Sciatic nerve (tissue), 2 donors: ENCODE data around the gene INO80. TPM values are rescaled to one million over a fixed set of nuclear protein-coding genes. Genes with fewer than 3 reads are reported as not detected.
"Not testable (repeated sequence)": the region's sequence is repeated elsewhere in the genome, so short reads cannot be mapped to it uniquely, and the experiment has no call there.

Source experiments
- ATAC-seq: fragments of 200-7000 bp; cut with Tn5 transposase; one replicate; pipeline ENCODE4 v1.9.1; 2020; ENCODE audit warnings: mild to moderate bottlenecking, moderate library complexity
- DNase-seq: peaks from one replicate; pipeline ENCODE4 v3.0.0-alpha.2; 2020; ENCODE audit warnings: low spot score
- intact Hi-C: fragments of 100-400 bp; cut with DNase I; formaldehyde crosslinking; loops from one replicate; pipeline ENCODE4 v1.14.2; 2022
- total RNA-seq: library from RNA; stranded (reverse); fragmentation: NEBNext Ultra II Directional; extraction: Animal tissue kit (Norgen Biotek cat#: 25700); gene quantifications from one replicate; pipeline ENCODE4 v1.2.1, GENCODE V29; 2021
- donor health status: DM: no; HTN: no; CAD: no.
- donor health status: DM: no; HTN: no; CAD: no.

Gene INO80, protein sequence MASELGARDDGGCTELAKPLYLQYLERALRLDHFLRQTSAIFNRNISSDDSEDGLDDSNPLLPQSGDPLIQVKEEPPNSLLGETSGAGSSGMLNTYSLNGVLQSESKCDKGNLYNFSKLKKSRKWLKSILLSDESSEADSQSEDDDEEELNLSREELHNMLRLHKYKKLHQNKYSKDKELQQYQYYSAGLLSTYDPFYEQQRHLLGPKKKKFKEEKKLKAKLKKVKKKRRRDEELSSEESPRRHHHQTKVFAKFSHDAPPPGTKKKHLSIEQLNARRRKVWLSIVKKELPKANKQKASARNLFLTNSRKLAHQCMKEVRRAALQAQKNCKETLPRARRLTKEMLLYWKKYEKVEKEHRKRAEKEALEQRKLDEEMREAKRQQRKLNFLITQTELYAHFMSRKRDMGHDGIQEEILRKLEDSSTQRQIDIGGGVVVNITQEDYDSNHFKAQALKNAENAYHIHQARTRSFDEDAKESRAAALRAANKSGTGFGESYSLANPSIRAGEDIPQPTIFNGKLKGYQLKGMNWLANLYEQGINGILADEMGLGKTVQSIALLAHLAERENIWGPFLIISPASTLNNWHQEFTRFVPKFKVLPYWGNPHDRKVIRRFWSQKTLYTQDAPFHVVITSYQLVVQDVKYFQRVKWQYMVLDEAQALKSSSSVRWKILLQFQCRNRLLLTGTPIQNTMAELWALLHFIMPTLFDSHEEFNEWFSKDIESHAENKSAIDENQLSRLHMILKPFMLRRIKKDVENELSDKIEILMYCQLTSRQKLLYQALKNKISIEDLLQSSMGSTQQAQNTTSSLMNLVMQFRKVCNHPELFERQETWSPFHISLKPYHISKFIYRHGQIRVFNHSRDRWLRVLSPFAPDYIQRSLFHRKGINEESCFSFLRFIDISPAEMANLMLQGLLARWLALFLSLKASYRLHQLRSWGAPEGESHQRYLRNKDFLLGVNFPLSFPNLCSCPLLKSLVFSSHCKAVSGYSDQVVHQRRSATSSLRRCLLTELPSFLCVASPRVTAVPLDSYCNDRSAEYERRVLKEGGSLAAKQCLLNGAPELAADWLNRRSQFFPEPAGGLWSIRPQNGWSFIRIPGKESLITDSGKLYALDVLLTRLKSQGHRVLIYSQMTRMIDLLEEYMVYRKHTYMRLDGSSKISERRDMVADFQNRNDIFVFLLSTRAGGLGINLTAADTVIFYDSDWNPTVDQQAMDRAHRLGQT (N-terminal part only)
- total RNA-seq = 30.2 TPM

- ATAC-seq (peak; percentile 98), DNase-seq (peak; percentile 99)
- intact Hi-C loops = no loop called here
Observed at GRCh38 chr15:41116116-41116961, at the start of gene INO80. Gene INO80, minus strand, starts transcription at chr15:41116280. Its CDS starts 19,970 bp downstream, at chr15:41096310.

DNA sequence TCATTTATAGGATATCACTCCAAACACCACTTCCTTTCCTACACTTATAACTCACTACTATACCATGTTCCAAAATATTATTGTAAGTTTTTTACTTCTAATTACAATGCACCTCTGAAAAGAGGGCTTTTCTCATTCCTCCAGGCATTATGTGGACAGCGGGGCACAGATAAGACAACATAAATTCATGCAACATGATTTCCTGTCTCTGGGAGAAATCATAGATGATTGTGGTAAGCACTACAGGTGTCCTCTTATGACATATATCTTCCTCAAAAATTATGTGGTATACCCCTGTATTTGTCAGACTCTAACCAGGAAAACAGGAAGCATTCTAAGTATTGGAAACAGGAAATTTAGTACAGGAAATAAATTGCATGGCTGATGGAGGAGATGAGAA, 45.7 kb upstream of the INO80 start:
- intact Hi-C loops = no loop called here
- DNase-seq = no peak
- no peak for ATAC-seq

GRCh38 chr15:41161336-41161735, 45.3 kb upstream of the INO80 start:
- DNase-seq (no peak), ATAC-seq (no peak)
- intact Hi-C loops = no loop called here

GRCh38 chr15:41160639-41161315, 44.7 kb upstream of the INO80 start:
- intact Hi-C loops = no loop called here
- no peak for DNase-seq
- ATAC-seq = no peak

DNA sequence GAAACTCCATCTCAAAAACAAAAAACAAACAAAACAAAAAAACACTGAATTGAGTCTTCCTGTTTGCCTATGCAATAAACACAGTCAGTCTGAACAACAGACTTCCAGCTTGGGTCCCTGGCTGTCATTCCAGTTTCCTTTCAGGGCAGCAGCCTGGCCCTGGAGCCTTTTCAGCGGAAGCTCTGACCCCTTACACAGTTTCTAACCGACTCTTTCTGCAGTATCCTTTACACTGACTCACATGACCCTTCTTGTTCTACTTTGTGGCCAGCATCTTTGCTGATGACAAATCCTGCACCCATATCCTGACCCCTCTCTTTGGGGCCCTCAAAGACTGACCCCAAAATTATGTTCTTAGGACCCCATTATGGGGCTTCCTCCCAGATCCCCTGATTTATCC, 38.3 kb upstream of the INO80 start:
- ATAC-seq (no peak), DNase-seq (no peak)
- intact Hi-C loops = no loop called here

DNA sequence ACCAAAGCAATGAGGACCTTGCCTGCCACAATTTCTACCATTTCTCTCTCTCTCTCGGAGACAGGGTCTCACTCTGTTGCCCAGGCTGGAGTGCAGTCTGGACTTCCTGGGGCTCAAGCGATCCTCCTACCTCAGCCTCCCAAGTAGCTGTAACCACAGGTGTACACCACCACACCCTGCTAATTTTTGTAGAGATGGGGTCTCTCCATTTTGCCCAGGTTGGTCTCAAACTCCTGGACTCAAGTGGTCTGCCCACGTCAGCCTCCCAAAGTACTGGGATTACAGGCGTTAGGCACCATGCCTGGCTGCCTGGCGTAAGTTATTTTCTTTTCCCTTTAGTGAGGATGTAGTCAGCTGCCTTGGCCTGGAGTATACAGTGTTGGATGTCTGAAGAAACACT, 37.7 kb upstream of the INO80 start:
- DNase-seq = no peak
- intact Hi-C loops = no loop called here

DNA sequence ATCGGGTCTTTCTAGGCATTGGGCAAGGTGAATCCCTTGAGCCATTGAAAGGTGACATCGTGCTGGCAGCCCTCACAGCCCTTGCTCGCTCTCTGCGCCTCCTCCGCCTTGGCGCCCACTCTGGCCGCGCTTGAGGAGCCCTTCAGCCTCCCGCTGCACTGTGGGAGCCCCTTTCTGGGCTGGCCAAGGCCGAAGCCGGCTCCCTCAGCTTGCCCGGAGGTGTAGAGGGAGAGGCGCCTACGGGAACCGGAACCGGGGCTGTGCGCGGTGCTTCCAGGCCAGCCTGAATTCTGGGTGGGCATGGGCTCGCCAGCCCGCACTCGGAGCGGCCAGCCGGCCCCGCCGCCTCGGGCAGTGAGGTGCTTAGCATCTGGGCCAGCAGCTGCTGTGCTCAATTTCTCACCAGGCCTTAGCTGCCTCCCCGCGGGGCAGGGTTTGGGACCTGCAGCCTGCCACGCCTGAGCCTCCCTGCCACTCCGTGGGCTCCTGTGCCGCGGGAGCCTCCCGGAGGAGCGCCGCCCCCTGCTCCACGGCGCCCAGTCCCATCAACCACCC, 35.4 kb upstream of the INO80 start:
- ATAC-seq = no peak
- DNase-seq = no peak

More for the DNA sequence above, 37.7 kb upstream of the INO80 start:
- ATAC-seq = no peak

DNA sequence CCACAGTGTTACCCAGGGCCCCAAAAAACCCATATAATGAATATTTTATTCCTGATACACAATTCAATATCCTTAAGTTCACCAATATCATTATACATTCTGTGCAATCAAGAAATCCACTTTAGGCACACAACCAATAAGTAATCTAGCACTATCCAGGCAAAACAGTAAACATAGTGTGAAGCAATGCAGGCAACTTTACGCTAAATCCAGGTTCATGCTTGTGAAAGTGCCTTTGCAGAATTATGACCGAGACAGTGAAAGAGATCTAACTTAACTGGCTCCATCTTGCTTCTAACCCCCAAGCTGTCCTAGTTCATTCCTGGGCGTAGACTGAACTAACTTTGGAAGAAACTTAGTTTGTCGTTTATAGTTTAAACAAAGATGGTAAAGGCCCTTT, 34.2 kb upstream of the INO80 start:
- ATAC-seq (no peak), DNase-seq (no peak)
- intact Hi-C loops = no loop called here

More for the DNA sequence above, 35.4 kb upstream of the INO80 start:
- intact Hi-C loops = no loop called here

- DNase-seq (no peak), ATAC-seq (no peak)
- intact Hi-C loops = no loop called here
Observed at GRCh38 chr15:41148065-41148464, 32.0 kb upstream of the INO80 start.

DNA sequence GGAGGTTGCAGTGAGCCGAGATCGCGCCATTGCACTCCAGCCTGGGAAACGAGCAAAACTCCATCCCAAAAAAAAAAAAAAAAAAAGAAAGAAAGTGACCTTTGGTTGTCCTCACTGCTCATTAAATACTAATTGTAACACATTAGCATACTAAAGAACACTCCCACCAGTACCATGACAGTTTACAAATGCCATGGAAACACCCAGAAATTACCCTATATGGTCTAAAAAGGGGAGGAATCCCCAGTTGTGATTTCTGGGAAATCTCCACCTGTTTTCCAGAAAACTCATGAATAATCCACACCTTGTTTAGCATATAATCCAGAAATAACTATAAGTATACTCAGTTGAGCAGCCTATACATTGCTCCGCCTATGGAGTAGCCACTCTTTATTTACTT, 23.5 kb upstream of the INO80 start:
- ATAC-seq = no peak
- intact Hi-C loops = no loop called here

DNA sequence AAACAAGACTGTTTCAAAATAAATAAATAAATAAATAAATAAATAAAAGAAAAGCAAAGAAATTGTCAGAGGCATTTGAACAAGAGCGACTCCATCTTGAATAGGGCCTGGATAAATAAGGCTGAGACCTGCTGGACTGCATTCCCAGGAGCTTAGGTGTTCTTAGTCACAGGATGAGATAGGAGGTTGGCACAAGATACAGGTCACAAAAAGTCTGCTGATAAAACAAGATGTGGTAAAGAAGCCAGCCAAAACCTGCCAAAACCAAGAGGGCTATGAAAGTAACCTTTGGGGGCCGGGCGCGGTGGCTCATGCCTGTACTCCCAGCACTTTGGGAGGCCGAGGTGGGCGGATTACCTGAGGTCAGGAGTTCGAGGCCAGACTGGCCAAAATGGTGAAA, 23.0 kb upstream of the INO80 start:
- intact Hi-C loops, DNase-seq, ATAC-seq: not testable (repeated sequence)

More for the DNA sequence above, 23.5 kb upstream of the INO80 start:
- DNase-seq = no peak

DNA sequence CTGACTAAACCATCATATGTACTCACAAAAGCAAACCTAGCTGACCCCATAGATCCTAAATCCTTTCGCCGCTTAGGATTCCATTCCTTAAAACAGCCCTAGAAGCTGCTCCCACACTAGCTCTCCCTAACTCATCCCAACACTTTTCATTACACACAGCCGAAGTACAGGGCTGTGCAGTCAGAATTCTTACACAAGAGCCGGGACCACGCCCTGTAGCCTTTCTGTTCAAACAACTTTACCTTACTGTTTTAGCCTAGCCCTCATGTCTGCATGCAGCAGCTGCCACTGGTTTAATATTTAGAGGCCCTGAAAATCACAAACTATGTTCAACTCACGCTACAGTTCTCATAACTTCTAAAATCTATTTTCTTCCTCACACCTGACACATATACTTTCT, 19.5 kb upstream of the INO80 start:
- intact Hi-C loops, DNase-seq, ATAC-seq: not testable (repeated sequence)

DNA sequence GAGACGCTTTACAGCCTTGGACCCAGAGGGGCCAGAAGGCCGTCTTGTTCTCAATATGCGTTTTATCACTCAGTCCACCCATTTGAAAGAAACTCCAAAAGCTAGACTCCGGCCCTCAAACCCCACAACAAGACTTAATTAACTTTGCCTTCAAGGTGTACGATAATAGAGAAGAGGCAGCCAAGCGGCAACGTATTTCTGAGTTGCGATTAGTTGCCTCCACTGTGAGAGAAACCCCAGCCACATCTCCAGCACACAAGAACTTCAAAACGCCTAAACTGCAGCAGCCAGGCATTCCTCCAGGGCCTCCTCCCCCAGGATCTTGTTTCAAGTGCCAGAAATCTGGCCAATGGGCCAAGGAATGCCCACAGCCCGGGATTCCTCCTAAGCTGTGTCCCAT, 17.4 kb upstream of the INO80 start:
- intact Hi-C loops = no loop called here
- ATAC-seq (no peak), DNase-seq (no peak)

- ATAC-seq, DNase-seq, intact Hi-C loops: not testable (repeated sequence)
Observed at GRCh38 chr15:41132094-41132493, 16.0 kb upstream of the INO80 start.

DNA sequence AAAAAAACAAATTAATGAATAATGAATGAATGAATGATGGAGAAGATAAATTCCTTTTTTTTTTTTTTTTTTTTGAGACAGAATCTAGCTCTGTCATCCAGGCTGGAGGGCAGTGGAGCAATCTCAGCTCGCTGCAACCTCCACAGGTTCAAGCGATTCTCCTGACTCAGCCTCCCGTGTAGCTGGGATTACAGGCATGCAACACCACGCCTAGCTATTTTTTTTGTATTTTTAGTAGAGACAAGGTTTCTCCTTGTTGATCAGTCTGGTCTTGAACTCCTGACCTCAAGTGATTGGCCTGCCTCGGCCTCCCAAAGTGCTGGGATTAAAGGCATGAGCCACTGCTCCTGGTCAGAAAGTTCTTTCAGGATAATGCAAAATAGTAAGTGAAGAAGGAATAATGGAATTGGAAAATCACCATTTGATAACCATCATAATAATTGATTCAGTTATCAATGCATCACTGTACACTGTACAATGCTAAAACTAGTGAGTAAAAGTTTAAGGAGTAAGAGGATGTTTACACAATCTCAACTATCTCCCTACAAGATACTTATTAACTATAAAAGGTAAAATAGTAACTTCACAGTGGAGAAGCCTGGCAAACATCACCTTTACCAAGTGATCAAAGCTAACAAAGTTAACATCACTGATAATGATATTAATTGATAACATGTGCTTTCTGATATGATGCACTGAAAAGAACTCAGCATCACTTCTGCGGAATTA, 12.3 kb upstream of the INO80 start:
- ATAC-seq (no peak), DNase-seq (no peak)
- intact Hi-C loops = no loop called here

DNA sequence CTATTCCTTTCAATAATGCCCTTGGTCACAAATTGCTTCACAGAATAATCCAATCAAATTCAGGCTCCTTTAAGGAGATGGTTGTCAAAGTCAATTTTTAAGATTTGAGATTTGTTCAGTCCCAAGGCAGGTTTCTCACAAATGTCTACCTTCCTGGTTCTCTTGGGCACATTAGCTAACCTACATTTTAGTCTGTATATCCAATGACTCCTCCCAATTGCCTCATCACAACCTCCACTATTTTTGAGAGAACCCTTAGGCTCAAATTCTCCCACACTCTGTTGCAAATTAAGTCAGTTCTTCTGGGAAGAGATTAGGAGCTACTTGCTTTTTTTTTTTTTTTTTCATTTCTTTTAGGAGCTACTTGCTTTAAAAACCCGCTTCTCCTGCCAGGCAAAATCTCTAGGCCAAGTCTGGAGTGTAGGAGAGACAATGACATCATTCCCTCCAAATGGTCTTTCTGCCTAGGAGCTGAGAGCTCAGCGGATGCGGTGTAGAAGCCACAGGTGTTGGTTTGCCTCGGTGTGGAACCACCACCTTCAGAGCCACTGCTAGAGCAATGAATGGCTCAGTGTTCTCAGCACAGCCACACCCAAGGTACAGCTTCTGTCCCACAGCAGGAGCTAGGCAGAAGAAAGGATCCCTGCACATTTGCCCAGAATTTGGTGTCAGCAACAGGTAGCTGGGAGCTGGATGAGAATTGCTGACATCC, 10.0 kb upstream of the INO80 start:
- DNase-seq (no peak), ATAC-seq (no peak)
- intact Hi-C loops = no loop called here
